ENCODE data around the gene PLOD1. TPM values are rescaled to one million over a fixed set of nuclear protein-coding genes. Genes with fewer than 3 reads are reported as not detected.
"Not testable (repeated sequence)": the region's sequence is repeated elsewhere in the genome, so short reads cannot be mapped to it uniquely, and the experiment has no call there.

PLOD1 gene
- total RNA-seq, 1 donor from 2014 or later = 54.5 TPM

DNA sequence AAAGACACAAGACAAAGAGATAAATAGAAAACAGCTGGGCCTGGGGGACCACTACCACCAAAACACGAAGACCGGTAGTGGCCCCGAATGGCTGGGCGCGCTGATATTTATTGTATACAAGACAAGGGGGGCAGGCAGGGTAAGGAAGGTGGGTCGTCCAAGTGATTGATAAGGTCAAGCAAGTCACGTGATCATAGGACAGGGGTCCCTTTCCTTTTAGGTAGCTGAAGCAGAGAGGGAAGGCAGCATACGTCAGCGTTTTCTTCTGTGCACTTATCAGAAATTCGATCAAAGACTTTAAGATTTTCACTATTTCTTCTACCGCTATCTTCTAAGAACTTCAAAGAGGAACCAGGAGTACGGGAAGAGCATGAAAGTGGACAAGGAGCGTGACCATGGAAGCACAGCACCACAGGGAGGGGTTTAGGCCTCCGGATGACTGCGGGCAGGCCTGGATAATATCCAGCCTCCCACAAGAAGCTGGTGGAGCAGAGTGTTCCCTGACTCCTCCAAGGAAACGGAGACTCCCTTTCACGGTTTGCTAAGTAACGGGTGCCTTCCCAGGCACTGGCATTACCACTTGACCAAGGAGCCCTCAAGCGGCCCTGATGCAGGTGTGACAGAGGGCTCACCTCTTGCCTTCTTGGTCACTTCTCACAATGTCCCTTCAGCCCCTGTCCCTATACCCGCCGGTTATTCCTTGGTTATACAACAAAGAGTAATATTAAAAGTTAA lies 21.9 kb upstream of the PLOD1 start:
- DNase-seq (ENCODE audit: low spot score) = not testable (repeated sequence)

GRCh38 chr1:11913291-11913690 lies 21.2 kb upstream of the PLOD1 start:
- no peak for DNase-seq (ENCODE audit: low spot score)

- no peak for DNase-seq (ENCODE audit: low spot score)
These were observed 20.5 kb upstream of the PLOD1 start for GRCh38 chr1:11914024-11914423.

DNA sequence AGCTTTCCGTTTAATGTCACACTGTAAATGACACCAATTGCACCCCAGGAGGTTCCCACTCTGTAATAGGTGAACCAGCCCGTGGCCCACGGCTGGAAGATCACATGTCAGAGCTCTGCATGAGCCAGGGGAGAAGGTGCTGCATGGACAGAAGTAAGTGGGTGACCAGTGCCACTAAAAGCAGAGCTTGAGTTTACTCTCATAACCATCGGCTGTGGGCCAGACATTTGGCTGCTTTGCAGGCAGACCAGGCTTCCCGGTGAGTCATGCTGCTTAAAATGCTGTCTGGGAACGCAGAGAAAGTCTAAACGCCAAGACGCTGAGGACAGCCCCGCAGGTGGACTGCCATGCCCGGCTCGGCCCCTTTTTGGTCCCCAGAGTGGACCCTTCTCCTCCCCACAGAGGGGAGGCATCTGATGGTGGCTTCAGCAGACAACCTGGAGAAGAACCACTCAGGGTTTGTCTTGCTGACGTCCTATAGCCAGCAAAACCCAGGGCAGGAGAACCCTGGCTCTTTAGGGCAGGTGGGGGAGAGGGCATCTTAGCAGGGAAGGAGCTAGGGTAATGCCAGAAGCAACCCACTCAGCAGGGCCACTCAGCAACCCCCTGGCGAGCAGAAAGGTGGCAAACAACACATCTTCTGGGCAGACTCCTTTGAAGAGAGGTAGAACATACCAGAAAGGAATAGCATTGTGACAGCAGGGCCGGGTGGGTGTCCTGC lies 15.6 kb upstream of the PLOD1 start:
- DNase-seq (ENCODE audit: low spot score) = no peak

GRCh38 chr1:11919621-11920020 lies 14.9 kb upstream of the PLOD1 start:
- DNase-seq (ENCODE audit: low spot score) = no peak

DNA sequence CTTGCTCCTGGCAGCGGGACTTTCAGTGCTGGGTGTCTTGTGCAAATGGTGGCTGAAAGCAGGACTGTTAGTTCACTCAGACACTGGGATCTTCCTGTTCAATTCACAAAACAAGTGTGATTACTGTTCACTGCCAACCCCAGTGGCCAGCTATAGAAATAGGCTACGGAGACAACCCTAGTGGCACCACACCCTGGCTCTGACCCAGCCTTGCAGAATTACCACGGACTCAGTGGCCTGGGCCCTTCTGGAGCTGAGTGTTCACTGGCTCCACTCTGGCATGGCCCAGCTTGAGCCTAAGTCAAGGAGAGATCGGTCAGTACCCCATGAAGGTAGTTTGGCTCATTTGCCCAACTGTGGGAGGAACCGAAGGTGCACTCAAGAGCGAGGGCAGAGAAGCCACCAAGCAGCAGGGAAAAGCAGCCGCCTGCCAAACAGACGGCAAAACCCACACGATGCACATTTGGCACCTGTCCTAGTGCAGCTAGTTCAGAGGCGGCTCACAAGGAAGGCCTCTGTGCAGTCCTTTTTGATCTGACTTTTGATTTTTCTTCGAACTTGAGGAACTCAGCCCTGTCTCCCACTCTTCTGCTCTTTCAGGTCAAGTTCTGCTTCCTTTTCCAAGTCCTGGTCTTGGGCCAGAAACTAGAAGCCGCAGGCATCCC lies 14.1 kb upstream of the PLOD1 start:
- DNase-seq (ENCODE audit: low spot score) = no peak

GRCh38 chr1:11921022-11921421 lies 13.5 kb upstream of the PLOD1 start:
- no peak for DNase-seq (ENCODE audit: low spot score)

DNA sequence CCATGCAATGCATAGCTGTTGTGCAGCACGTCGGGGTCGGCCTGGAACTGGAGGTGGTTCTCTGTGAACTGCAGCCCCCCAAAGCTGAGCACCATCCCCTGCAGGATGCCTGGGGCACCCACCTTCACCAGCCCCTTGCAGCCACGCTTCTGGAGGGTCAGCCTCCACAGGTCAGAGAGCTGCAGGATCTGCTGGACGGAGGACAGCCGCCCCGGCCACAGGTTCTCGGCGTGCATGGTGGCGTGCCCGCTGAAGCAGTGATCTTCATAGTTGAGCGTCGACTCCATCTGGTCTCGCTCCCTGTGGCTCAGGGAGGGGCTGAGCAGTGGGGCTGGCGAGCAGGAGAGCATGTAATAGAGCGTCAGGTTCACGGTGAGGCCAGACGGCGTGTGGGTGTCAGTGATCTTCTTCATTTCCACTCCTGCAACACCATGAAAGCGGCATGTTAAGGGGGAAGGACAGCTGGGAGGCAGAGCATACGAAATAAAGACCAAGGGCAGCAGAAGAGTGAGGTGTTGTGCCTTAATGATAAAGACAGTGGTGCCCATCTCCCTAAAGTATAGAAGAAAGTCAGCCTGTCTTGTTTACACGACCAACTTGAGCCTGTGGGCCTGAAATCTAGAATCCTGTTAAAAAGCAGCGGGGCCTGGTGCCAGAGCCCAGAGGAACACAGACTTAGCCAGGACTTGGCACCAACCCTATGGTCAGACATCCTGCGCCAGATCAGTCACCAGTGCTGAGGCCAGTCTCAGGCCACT lies 11.3 kb upstream of the PLOD1 start:
- DNase-seq (ENCODE audit: low spot score) = no peak

DNA sequence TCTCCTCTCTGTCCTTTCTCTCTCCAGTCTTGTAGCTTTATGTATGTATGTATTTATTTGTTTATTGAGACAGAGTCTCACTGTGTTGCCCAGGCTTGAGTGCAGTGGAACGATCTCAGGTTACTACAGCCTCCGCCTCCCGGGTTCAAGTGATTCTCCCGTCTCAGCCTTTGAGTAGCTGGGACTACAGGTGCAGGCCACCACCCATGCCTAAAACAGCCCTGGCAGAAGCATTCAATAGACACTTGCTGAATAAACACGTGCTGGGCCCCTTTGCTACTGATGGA lies 10.7 kb upstream of the PLOD1 start:
- no peak for DNase-seq (ENCODE audit: low spot score)

DNA sequence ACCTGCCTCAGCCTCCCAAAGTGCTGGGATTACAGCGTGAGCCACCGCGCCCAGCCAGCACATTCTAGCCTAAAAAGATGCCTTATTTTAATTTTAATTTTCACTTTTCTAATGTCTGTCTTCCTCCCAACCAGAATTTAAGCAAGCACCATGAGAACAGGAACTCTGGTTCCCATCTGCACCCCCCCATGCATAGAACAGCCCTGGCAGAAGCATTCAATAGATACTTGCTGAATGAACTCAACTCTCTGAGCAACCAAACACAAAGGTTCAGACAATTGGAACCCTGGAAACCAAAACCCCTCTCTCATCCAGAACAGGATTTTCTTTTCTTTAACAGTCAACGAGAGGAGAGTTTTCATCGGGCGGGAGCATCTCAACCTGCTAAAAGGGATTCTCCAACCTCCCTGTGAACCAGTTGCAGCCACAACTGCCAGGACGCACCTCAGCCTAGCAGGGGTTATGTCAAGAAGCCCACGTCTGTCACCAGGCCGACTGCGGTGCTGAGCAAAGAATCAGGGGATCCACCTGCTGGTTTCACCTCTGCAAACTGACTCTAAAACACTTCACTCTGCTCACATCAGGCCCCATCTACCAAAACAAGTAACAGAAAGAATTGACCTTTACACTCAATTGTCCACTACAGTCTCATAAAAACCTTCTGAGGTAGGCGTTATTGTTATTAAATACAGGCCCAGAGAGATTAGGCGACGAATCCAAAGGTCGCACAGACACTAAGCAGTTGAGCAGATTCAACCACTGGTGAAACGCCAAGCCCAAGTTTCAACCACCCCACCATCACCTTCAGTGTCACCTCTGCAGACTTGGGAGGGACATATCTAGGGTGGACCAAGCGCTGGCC lies 10.0 kb upstream of the PLOD1 start:
- DNase-seq (ENCODE audit: low spot score) = no peak

GRCh38 chr1:11925196-11925937 lies 9.2 kb upstream of the PLOD1 start:
- not testable (repeated sequence) for DNase-seq (ENCODE audit: low spot score)

GRCh38 chr1:11925938-11926292 lies 8.6 kb upstream of the PLOD1 start:
- no peak for DNase-seq (ENCODE audit: low spot score)

DNA sequence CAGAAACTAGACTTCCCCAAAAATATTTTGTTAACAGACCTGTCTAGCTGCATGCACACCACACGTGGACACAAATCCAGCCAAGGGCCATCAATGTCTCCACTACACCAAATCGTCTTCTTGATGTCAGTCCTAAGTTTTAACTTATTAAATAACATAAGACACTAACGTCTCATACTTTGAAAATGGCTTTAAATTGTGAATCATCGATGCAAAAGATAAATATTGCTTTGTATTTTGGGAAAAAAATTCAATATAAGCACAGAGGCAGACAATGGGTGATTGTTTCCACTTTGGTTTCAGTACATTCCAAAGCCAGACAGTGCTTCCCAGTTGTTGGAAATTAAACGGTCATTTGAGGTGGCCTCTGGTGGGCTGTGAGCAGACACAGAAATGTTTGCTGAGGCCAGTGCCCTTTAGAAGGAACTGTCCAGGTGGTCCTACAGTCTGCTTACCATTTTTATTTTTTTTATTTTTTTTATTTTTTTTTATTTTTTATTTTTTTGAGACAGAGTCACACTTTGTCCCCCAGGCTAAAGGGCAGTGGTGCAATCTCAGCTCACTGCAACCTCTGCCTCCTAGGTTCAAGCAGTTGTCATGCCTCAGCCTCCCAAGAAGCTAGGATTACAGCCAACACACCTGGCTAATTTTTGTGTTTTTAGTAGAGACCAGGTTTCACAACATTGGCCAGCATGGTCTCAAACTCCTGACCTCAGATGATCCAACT lies 6.5 kb upstream of the PLOD1 start:
- no peak for DNase-seq (ENCODE audit: low spot score)

- DNase-seq (ENCODE audit: low spot score) = peak; percentile 85
These were observed 4.7 kb upstream of the PLOD1 start for GRCh38 chr1:11929849-11930248.

- no peak for DNase-seq (ENCODE audit: low spot score)
These were observed 3.7 kb upstream of the PLOD1 start for GRCh38 chr1:11930571-11931445.

GRCh38 chr1:11931845-11932244 lies 2.7 kb upstream of the PLOD1 start:
- DNase-seq (ENCODE audit: low spot score) = no peak

GRCh38 chr1:11935057-11935412 lies 518 bp downstream of the PLOD1 start:
- no peak for DNase-seq (ENCODE audit: low spot score)

DNA sequence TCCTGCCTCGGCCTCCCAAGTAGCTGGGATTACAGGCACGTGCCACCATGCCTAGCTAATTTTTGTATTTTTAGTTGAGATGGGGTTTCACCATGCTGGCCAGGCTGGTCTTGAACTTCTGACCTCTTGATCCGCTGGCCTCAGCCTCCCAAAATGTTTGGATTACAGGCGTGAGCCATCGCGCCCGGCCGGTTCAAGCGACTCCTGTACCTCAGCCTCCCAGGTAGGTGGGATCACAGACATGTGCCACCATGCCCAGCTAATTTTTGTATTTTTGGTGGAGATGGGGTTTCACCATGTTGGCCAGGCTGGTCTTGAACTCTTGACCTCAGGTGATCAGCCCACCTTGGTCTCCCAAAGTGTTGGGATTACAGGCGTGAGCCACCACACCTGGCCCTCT lies 1.2 kb downstream of the PLOD1 start:
- not testable (repeated sequence) for DNase-seq (ENCODE audit: low spot score)
